T-helper 17 cell (primary cell): Measurements from ENCODE around the gene DPH7. TPM values are rescaled to one million over a fixed set of nuclear protein-coding genes. Genes with fewer than 3 reads are reported as not detected.
"Not testable (repeated sequence)": the region's sequence is repeated elsewhere in the genome, so short reads cannot be mapped to it uniquely, and the experiment has no call there.

Experiments
- ATAC-seq: fragments of 150-1000 bp; cut with Tn5 transposase; 2 replicates; pipeline ENCODE4 v1.10.0; 2021; ENCODE audit warnings: mild to moderate bottlenecking, moderate library complexity
- DNase-seq, 3 donors: peaks; one replicate each; pipeline versions ENCODE4 v3.0.0 to v3.0.0-alpha.2; 2020 to 2021
- H3K9me3 ChIP-seq: one replicate; pipeline ENCODE4 v1.7.0; 2013; ENCODE audit warnings: low read length, mild to moderate bottlenecking; ENCODE audit not compliant: control insufficient read depth, poor library complexity, severe bottlenecking
- H3K27ac Mint-ChIP-seq: one replicate; pipeline ENCODE4 v1.8.0; 2022; ENCODE audit warnings: mild to moderate bottlenecking, moderate library complexity, mixed read lengths
- H3K27me3 Mint-ChIP-seq: one replicate; pipeline ENCODE4 v1.8.0; 2022; ENCODE audit warnings: mixed read lengths
- H3K36me3 Mint-ChIP-seq: one replicate; pipeline ENCODE4 v1.8.0; 2022; ENCODE audit warnings: low read depth, mixed read lengths
- H3K4me1 Mint-ChIP-seq: one replicate; pipeline ENCODE4 v1.8.0; 2022; ENCODE audit warnings: mild to moderate bottlenecking, mixed read lengths
- H3K4me3 Mint-ChIP-seq: one replicate; pipeline ENCODE4 v1.8.0; 2022; ENCODE audit warnings: mild to moderate bottlenecking, moderate library complexity, mixed read lengths
- total RNA-seq, 4 donors: library from RNA in 2 of 4; stranded (reverse) in 2 of 4; gene quantifications; one replicate each; pipeline ENCODE4 v1.2.3 and lab custom pipeline; 2022 to 2026

DPH7 gene
- total RNA-seq, 2 donors from 2014 or later: 46.1 to 52.0 TPM

GRCh38 chr9:137524161-137524980 is 54.4 kb downstream of the DPH7 start:
- Mint-ChIP-seq H3K4me1 (peaks cover 9% of the 10 kb centered on the region), H3K4me3 (no peak overlapping the region), H3K27ac (no peak overlapping the region), H3K36me3 (no peaks in the 10 kb centered on the region), H3K27me3 (peaks cover 5% of the 10 kb centered on the region)
- DNase-seq (no peak), ATAC-seq (no peak)
- no peaks in the 10 kb centered on the region for H3K9me3 ChIP-seq

- DNase-seq (no peak), ATAC-seq (no peak)
- peaks cover 5% of the 10 kb centered on the region for H3K27me3 Mint-ChIP-seq
Observed at GRCh38 chr9:137522746-137523455, 55.8 kb downstream of the DPH7 start.

DNA sequence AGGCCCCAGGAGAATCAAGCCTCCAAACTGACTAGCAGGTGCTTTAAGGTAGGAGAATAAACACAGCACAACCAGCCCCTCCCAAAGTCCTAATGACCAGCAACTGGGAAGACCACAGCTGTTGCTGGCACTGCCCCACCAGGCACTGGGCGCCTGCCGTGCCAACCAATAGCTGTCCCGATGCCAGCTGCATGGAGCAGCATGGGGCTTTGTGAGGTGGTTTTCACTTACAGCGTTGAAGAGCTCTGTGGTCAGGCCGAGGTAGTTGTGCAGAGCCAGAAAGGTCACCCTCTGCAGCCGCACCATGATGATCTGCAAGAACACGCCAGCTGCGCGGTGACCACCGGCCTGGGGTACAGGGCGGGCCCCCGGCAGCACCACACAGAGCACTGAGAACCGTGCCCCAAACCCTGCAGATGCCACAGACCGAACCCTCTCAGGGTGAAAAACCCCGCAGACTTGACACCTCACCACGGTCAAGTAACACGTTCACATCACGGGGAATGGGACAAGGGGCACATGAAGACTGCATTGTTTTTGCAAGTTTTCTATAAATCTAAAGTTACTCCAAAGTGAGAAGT is 57.2 kb downstream of the DPH7 start:
- Mint-ChIP-seq H3K27me3 (no peaks in the 10 kb centered on the region), H3K36me3 (no peaks in the 10 kb centered on the region), H3K4me1 (peaks cover 6% of the 10 kb centered on the region), H3K27ac (no peak overlapping the region), H3K4me3 (no peak overlapping the region)
- DNase-seq: no peak
- no peaks in the 10 kb centered on the region for H3K9me3 ChIP-seq
- ATAC-seq: no peak

More at GRCh38 chr9:137522746-137523455, 55.8 kb downstream of the DPH7 start:
- no peak overlapping the region for H3K27ac Mint-ChIP-seq
- no peaks in the 10 kb centered on the region for H3K36me3 Mint-ChIP-seq
- peaks cover 6% of the 10 kb centered on the region for H3K4me1 Mint-ChIP-seq
- H3K9me3 ChIP-seq: no peaks in the 10 kb centered on the region
- no peak overlapping the region for H3K4me3 Mint-ChIP-seq

GRCh38 chr9:137520614-137521404 is 57.9 kb downstream of the DPH7 start:
- DNase-seq: no peak

GRCh38 chr9:137519553-137519952 is 59.2 kb downstream of the DPH7 start:
- ATAC-seq (no peak), DNase-seq (no peak)
- Mint-ChIP-seq H3K4me3 (no peak overlapping the region), H3K27me3 (no peaks in the 10 kb centered on the region), H3K27ac (no peak overlapping the region), H3K4me1 (no peaks in the 10 kb centered on the region), H3K36me3 (no peaks in the 10 kb centered on the region)
- H3K9me3 ChIP-seq: no peaks in the 10 kb centered on the region

More at GRCh38 chr9:137520614-137521404, 57.9 kb downstream of the DPH7 start:
- peaks cover 6% of the 10 kb centered on the region for H3K4me1 Mint-ChIP-seq
- H3K4me3 Mint-ChIP-seq: no peak overlapping the region
- no peaks in the 10 kb centered on the region for H3K27me3 Mint-ChIP-seq
- ATAC-seq: no peak
- H3K36me3 Mint-ChIP-seq: no peaks in the 10 kb centered on the region
- H3K9me3 ChIP-seq: no peaks in the 10 kb centered on the region
- no peak overlapping the region for H3K27ac Mint-ChIP-seq

DNA sequence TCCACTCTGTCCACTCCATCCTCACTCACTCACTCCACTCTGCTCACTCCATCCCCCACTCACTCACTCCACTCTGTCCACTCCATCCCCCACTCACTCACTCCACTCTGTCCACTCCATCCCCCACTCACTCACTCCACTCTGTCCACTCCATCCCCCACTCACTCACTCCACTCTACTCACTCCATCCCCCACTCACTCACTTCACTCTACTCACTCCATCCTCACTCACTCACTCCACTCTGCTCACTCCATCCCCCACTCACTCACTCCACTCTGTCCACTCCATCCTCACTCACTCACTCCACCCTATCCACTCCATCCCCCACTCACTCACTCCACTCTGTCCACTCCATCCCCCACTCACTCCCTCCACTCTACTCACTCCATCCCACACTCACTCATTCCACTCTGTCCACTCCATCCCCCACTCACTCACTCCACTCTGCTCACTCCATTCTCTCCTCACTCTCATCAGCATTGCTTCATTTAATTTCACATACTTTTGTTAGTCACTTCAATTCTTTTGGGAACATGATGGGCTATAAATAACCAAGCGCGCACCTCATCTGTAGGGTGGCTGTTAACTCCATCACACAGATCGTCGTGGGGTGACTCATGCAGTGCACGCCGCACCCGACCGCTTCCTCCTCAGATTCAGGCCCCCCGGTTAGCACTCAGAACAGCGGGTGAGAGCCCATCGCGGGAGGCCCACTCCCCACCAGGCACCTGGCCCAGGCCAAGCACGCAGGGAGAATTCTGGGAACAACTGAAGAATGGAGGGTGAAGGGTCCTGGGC is 59.9 kb downstream of the DPH7 start:
- not testable (repeated sequence) for DNase-seq, H3K4me3 Mint-ChIP-seq, H3K9me3 ChIP-seq, ATAC-seq, H3K36me3 Mint-ChIP-seq, H3K4me1 Mint-ChIP-seq, H3K27me3 Mint-ChIP-seq, H3K27ac Mint-ChIP-seq

DNA sequence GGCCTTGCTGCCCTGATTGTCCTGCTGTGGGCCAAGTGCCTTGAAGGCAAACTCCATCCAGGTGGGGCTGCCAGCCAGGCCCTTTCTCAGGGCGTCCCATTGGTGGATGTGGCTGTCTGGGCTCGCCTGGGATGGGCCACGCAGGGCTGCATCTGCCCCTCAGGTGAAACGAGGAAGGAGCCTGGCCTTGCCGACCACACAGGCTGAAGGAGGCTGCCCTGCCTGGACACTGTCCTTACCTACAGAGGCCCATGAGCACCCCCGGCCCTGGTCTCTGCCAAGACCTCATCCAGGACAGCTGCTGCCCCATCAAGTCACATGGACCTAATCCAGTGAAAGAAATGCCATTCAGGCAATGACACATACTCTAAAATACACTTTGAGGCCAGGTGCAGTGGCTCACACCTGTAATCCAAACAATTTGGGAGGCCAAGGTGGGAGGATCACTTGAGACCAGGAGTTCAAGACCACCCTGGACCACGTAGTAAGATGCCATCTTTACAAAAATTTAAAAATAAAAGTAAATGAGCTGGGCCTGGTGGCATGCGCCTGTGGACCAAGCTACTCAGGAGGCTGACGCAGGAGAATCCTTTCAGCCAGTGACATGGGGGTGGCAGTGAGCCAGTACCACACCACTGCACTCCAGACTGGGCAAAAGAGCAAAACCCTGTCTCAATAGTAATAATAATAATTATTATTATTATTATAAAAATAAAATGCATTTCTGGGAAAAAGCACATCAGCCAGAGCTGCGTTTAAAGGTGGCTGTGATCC is 62.4 kb downstream of the DPH7 start:
- H3K36me3 Mint-ChIP-seq: no peaks in the 10 kb centered on the region
- ATAC-seq (no peak), DNase-seq (no peak)
- no peak overlapping the region for H3K4me3 Mint-ChIP-seq
- H3K27me3 Mint-ChIP-seq: no peaks in the 10 kb centered on the region
- no peaks in the 10 kb centered on the region for H3K9me3 ChIP-seq
- peaks cover 9% of the 10 kb centered on the region for H3K4me1 Mint-ChIP-seq
- no peak overlapping the region for H3K27ac Mint-ChIP-seq

GRCh38 chr9:137515338-137515724 is 63.4 kb downstream of the DPH7 start:
- no peak overlapping the region for H3K27ac Mint-ChIP-seq
- no peaks in the 10 kb centered on the region for H3K36me3 Mint-ChIP-seq
- H3K4me1 Mint-ChIP-seq: peaks cover 9% of the 10 kb centered on the region
- DNase-seq: no peak
- H3K4me3 Mint-ChIP-seq: no peak overlapping the region
- no peaks in the 10 kb centered on the region for H3K9me3 ChIP-seq
- no peaks in the 10 kb centered on the region for H3K27me3 Mint-ChIP-seq
- ATAC-seq: no peak

- H3K4me1 Mint-ChIP-seq: peaks cover 9% of the 10 kb centered on the region
- H3K27ac Mint-ChIP-seq: no peak overlapping the region
- no peaks in the 10 kb centered on the region for H3K9me3 ChIP-seq
- no peaks in the 10 kb centered on the region for H3K36me3 Mint-ChIP-seq
- no peaks in the 10 kb centered on the region for H3K27me3 Mint-ChIP-seq
- DNase-seq (no peak), ATAC-seq (no peak)
- no peak overlapping the region for H3K4me3 Mint-ChIP-seq
Observed at GRCh38 chr9:137514691-137515337, 63.9 kb downstream of the DPH7 start.

DNA sequence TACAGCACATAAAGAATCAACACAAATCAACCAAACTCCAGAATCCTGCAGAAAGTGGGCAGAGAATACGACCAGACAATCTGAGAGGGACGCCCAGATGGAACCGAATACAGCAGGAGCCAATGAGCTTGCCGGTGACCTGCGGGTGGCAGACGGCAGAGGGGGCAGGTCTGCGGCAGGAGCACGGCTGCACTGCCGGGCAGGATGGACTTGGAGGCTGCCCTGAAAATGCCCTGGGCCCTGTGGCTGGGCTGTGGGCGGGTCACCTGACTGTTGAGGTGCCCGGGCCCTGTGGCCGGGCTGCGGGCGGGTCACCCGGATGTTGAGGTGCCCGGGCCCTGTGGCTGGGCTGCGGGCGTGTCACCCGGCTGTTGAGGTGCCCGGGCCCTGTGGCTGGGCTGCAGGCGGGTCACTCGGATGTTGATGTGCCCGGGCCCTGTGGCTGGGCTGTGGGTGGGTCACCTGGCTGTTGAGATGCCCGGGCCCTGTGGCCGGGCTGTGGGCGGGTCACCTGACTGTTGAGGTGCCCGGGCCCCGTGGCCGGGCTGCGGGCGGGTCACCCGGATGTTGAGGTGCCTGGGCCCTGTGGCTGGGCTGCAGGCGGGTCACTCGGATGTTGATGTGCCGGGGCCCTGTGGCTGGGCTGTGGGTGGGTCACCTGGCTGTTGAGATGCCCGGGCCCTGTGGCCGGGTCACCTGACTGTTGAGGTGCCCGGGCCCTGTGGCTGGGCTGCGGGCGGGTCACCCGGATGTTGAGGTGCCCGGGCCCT is 64.7 kb downstream of the DPH7 start:
- Mint-ChIP-seq H3K4me3 (peak overlapping the region; percentile 71), H3K27ac (peak overlapping the region; percentile 45)
- not testable (repeated sequence) for DNase-seq, ATAC-seq, H3K27me3 Mint-ChIP-seq, H3K36me3 Mint-ChIP-seq, H3K9me3 ChIP-seq, H3K4me1 Mint-ChIP-seq

- ATAC-seq, DNase-seq, H3K36me3 Mint-ChIP-seq, H3K27me3 Mint-ChIP-seq, H3K4me1 Mint-ChIP-seq, H3K4me3 Mint-ChIP-seq, H3K9me3 ChIP-seq: not testable (repeated sequence)
- H3K27ac Mint-ChIP-seq: peak overlapping the region; percentile 45
Observed at GRCh38 chr9:137513136-137513535, 65.6 kb downstream of the DPH7 start.
